Measurements from ENCODE around the gene USP6.
A peak's percentile ranks its signal among the peaks of the same experiment; 100 is the strongest.
"Not testable (repeated sequence)": the region's sequence is repeated elsewhere in the genome, so short reads cannot be mapped to it uniquely, and the experiment has no call there.

USP6 gene

DNA sequence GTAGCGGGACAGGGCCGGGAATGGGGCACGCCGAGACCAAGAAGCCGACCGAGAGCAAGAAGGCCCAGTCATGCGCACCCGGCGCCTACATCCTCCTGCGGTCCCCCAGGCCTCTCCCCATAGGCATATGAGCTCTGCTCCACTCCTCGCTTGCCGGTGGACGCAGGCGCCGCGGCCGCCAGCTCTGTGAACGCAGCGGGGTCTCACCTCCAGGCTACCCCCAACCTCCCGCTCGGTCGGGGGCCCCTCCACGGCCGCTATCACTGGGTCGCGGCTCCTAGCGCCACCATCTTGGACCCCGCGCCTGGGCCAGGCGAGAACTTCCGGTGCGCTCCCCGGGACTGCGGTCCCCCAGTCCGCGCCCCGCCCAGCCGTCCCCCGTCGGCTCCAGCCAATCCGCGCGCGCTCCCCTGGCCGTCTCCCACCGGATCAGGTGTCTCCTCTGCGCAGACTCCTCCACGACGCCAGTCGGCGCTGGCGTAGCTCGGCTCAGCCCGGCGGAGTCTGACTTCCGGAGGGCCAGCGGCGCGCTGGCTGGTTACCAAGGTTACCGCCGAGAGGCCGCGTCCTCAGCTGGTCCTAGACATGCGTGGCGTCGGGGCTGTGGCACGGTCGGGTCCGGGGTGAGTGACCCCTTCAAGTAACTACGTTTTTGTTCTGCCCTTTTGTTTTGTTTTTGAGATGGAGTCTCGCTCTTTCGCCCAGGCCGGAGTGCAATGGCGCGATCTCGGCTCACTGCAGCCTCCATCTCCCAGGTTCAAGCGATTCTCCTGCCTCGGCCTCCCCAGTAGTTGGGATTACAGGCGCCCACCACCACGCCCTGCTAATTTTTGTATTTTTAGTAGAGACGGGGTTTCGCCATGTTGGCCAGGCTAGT lies 75.9 kb downstream of the USP6 start, which contains the start of gene ZNF594:
TSS of gene ZNF594 (minus strand) at position 328 of the 877 bp plus-strand sequence. CDS start 7,612 bp downstream, outside the sequence.
- peak; percentile 97 for DNase-seq (ENCODE audit: low spot score)

- no peak for DNase-seq (ENCODE audit: low spot score)
Measured at GRCh38 chr17:5194346-5194745, 78.5 kb downstream of the USP6 start.

DNA sequence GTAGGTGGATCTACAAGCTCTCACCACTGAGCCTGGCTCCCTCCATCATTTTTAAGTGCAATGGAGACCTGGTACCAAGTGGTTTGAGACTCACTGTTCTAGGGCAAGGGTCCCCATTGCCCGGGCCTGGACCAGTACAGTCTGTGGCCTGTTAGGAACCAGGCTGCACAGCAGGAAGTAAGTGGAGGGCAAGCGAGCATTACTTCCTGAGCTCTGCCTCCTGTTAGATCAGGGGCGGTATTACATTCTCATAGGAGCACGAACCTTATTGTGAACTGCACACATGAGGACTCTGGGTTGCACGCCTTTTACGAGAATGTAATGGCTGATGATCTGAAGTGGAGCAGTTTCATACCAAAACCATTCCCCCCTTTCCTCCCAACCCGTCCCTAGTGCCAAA lies 82.6 kb downstream of the USP6 start:
- DNase-seq (ENCODE audit: low spot score) = no peak

DNA sequence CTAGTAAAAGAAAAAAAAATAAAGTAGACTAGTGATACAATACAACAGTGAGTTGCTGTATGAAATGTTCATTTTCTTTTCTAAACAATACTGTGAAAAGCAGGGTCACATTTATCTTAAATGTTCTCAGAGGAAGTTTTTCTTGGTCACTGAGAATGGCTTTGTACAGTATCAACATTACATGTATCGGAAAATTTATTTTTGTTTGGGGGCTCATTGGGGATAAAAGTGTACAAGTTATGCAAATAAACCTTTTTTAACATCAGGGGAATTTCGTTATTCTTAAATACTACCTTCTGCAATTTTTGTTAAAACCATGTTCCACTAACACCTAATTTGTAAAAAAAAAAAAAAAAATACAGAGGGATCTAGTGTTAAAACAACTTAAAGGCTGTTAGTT lies 84.5 kb downstream of the USP6 start:
- no peak for DNase-seq (ENCODE audit: low spot score)

GRCh38 chr17:5201011-5201410 lies 85.2 kb downstream of the USP6 start:
- no peak for DNase-seq (ENCODE audit: low spot score)

GRCh38 chr17:5203178-5203907 lies 87.5 kb downstream of the USP6 start:
- DNase-seq (ENCODE audit: low spot score) = no peak

DNA sequence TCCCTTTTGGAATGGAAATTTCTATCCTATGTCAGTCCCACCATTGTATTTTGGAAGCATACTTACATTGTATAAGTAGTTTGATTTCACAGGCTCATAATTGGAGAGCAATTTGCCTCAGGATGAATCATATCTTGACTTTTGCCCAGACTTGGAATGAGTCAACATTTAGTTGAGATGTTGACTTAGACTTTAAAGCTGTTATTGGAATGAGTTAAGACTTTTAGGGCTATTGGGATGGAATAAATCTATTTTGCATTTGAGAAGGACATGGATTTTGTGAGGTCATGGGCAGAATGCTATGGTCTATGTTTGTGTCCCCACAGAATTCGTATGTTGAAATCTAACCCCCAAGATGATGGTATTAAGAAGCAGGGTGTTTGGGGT lies 88.1 kb downstream of the USP6 start:
- DNase-seq (ENCODE audit: low spot score) = no peak

- DNase-seq (ENCODE audit: low spot score) = no peak
Measured at GRCh38 chr17:5209396-5209795, 93.6 kb downstream of the USP6 start.

DNA sequence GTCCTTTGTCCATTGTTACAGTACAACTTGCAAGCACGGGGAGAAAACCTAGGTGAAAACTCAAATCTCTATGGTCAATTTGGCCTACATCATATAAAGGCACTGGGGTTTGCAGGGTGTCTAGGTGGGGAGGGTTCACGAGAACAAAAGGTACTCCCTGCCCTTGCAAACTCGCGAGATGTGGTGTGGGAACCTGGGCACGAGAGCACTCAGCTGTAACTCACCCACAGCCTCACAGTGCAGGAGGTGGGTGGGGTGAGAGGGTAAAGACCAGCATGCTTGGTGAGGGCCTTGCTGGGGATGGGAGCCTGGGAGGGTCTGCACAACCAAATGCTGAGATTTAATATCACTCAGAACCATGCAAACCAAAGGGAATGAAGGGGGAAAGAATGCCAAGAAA lies 94.3 kb downstream of the USP6 start:
- DNase-seq (ENCODE audit: low spot score) = no peak

- DNase-seq (ENCODE audit: low spot score) = no peak
Measured at GRCh38 chr17:5210614-5211252, 94.9 kb downstream of the USP6 start.

GRCh38 chr17:5211458-5211857 lies 95.6 kb downstream of the USP6 start:
- no peak for DNase-seq (ENCODE audit: low spot score)

- not testable (repeated sequence) for DNase-seq (ENCODE audit: low spot score)
Measured at GRCh38 chr17:5217562-5217961, 101.7 kb downstream of the USP6 start.

GRCh38 chr17:5219536-5219935 lies 103.7 kb downstream of the USP6 start:
- no peak for DNase-seq (ENCODE audit: low spot score)

GRCh38 chr17:5220074-5220473 lies 104.2 kb downstream of the USP6 start:
- DNase-seq (ENCODE audit: low spot score) = no peak

- not testable (repeated sequence) for DNase-seq (ENCODE audit: low spot score)
Measured at GRCh38 chr17:5221912-5222311, 106.1 kb downstream of the USP6 start.

Small RNA genes within 50 kb of the gene (small RNA-seq; reads per million reads assigned to genes)
- gene AC012146.4 = 0 reads per million in 2 experiments
